Transverse colon (tissue), 4 donors: ENCODE results near the gene NRCAM. TPM values are rescaled to one million over a fixed set of nuclear protein-coding genes. Genes with fewer than 3 reads are reported as not detected.

Experiments
- DNase-seq: peaks from one replicate; pipeline ENCODE4 v3.0.0-alpha.2; 2019
- H3K27ac ChIP-seq, 4 donors: fragments of 200-600 bp; sonication (generic); 2 replicates each; pipeline ENCODE4 v1.5.1; 2016 to 2018; ENCODE audit warnings: inconsistent platforms in 4 of 4
- H3K27me3 ChIP-seq: fragments of 200-600 bp; sonication (generic); 2 replicates; pipeline ENCODE4 v1.5.1; 2017; ENCODE audit warnings: inconsistent platforms
- H3K36me3 ChIP-seq, 4 donors: fragments of 200-600 bp; sonication (generic); 2 replicates each; pipeline ENCODE4 v1.5.1; 2017 to 2019; ENCODE audit warnings: inconsistent platforms in 4 of 4
- H3K4me1 ChIP-seq, 4 donors: fragments of 200-600 bp; sonication (generic); 2 replicates each; pipeline ENCODE4 v1.5.1; 2017 to 2020; ENCODE audit warnings: inconsistent platforms in 4 of 4
- H3K4me3 ChIP-seq, 4 donors: fragments of 200-600 bp; sonication (generic); 1 replicate in 1 of 4; 2 replicates in 3 of 4; pipeline versions ENCODE4 v1.5.1 to v1.6.1; 2017 to 2019; ENCODE audit warnings: inconsistent platforms in 4 of 4
- H3K9me3 ChIP-seq, 2 donors: fragments of 200-600 bp; sonication (generic); 2 replicates each; pipeline ENCODE4 v1.5.1; 2017 to 2019; ENCODE audit warnings: inconsistent platforms in 2 of 2
- EP300 ChIP-seq: sonication (generic); formaldehyde crosslinking; IDR thresholded peaks from one replicate; pipeline ENCODE4 v1.6.1; 2017; ENCODE audit warnings: antibody characterized with exemption, low read depth
- POLR2A ChIP-seq: fragments of 450-650 bp; IDR thresholded peaks from one replicate; pipeline ENCODE4 v1.6.1; 2016; ENCODE audit warnings: antibody characterized with exemption, mild to moderate bottlenecking, moderate library complexity
- POLR2AphosphoS5 ChIP-seq, 3 donors: sonication (generic); formaldehyde crosslinking; IDR thresholded peaks; one replicate each; pipeline ENCODE4 v1.6.1; 2016; ENCODE audit warnings: antibody characterized with exemption in 3 of 3
- WGBS, 2 donors: methylation state at CpG; one replicate each; pipeline ENCODE4 v1.1.5; 2018; ENCODE audit warnings: low coverage in 1 of 2; 5-methylcytosine and 5-hydroxymethylcytosine counted together
- in situ Hi-C, 4 donors: fragments of 200-750 bp; cut with MboI; loops; one replicate each; pipeline versions ENCODE4 v1.15.0 to v1.15.1; 2017; ENCODE audit warnings: low sequenced_read_pairs in 3 of 4, low pct_ligation_motif_present in 1 of 4, low pct_unique_long_range_greater_than_20kb in 1 of 4
- intact Hi-C: fragments of 100-400 bp; cut with DNase I; formaldehyde crosslinking; loops from one replicate; pipeline ENCODE4 v1.15.1; 2023; ENCODE audit warnings: low total_unique reads
- total RNA-seq, 4 donors: library from RNA; depleted of rRNA; stranded (reverse); fragments of >200 nt; gene quantifications; one replicate each; pipeline ENCODE4 v1.1.0, GENCODE V29; 2016
- TF ChIP-seq, protein P1 (sequence below), 5 experiments: fragments of 200-600 bp in 3 of 5; fragments of 450-650 bp in 2 of 5; sonication (generic) in 3 of 5; IDR thresholded peaks; 1 replicate in 2 of 5; 2 replicates in 3 of 5; pipeline ENCODE4 v1.5.1; 2016 to 2017; ENCODE audit warnings: antibody characterized with exemption in 5 of 5, inconsistent platforms in 3 of 5, mild to moderate bottlenecking in 2 of 5, moderate library complexity in 1 of 5

The NRCAM gene
- total RNA-seq, 4 donors from 2014 or later = 0.60 to 2.5 (median 1.8) TPM

GRCh38 chr7:108253275-108254044 is 202.8 kb downstream of the NRCAM start:
- Histone ChIP-seq H3K4me3 (no peak overlapping the region), H3K27me3 (no peaks in the 10 kb centered on the region), H3K9me3 (no peaks in the 10 kb centered on the region), H3K4me1 (no peaks in the 10 kb centered on the region), H3K36me3 (no peaks in the 10 kb centered on the region), H3K27ac (no peak overlapping the region)
- intact Hi-C loops (no loop called here), in situ Hi-C loops (no loop called here)
- DNase-seq = no peak
- TF ChIP-seq POLR2A (no peak), POLR2AphosphoS5 (IDR thresholded peaks at IDR 0.05) (no peak), EP300 (no peak)
- TF ChIP-seq, protein P1, sequence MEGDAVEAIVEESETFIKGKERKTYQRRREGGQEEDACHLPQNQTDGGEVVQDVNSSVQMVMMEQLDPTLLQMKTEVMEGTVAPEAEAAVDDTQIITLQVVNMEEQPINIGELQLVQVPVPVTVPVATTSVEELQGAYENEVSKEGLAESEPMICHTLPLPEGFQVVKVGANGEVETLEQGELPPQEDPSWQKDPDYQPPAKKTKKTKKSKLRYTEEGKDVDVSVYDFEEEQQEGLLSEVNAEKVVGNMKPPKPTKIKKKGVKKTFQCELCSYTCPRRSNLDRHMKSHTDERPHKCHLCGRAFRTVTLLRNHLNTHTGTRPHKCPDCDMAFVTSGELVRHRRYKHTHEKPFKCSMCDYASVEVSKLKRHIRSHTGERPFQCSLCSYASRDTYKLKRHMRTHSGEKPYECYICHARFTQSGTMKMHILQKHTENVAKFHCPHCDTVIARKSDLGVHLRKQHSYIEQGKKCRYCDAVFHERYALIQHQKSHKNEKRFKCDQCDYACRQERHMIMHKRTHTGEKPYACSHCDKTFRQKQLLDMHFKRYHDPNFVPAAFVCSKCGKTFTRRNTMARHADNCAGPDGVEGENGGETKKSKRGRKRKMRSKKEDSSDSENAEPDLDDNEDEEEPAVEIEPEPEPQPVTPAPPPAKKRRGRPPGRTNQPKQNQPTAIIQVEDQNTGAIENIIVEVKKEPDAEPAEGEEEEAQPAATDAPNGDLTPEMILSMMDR (IDR thresholded peaks at IDR 0.05) = no peak
- WGBS, 2 donors = 77% methylated on average over 6 of the region's 6 CpGs

DNA sequence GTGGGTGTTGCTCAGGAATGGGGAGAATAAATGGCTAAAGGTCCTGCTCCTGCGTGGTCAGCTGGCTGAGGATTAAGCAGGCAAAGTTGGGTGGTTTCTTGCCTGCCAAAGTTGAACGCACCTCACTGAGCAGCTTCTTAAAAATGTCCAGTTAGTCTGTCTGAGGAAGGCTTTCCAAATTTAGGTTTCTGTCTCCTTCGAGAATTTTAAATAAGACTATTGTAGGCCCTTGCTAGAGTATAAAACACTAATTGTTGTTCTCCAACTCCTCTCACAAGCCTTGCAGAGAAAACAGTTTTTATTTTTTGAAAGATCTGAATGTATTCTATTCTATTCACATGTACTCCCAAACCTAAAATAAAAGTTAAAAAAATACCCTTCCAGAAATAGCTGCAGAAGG is 204.1 kb downstream of the NRCAM start:
- no peak overlapping the region for H3K4me3 ChIP-seq
- 78 to 88% methylated on average over 1 to 3 of the region's 3 CpGs for WGBS, 2 donors
- TF ChIP-seq, protein P1 (IDR thresholded peaks at IDR 0.05) = no peak
- TF ChIP-seq EP300 = no peak
- no peak for TF ChIP-seq POLR2A
- no peak for TF ChIP-seq POLR2AphosphoS5 (IDR thresholded peaks at IDR 0.05)

GRCh38 chr7:108251700-108252099 is 204.5 kb downstream of the NRCAM start:
- intact Hi-C loops = no loop called here
- in situ Hi-C loops = no loop called here
- Histone ChIP-seq H3K27ac (no peak overlapping the region), H3K36me3 (no peaks in the 10 kb centered on the region), H3K4me3 (no peak overlapping the region), H3K4me1 (no peaks in the 10 kb centered on the region), H3K9me3 (no peaks in the 10 kb centered on the region), H3K27me3 (no peaks in the 10 kb centered on the region)
- no peak for TF ChIP-seq POLR2A
- TF ChIP-seq, protein P1 (IDR thresholded peaks at IDR 0.05) = no peak
- no peak for TF ChIP-seq EP300
- no peak for TF ChIP-seq POLR2AphosphoS5 (IDR thresholded peaks at IDR 0.05)
- DNase-seq = no peak
- WGBS, 2 donors = 35% methylated on average over 1 of the region's 1 CpG; no CpG with 5 or more reads in 1 of the 2 donors

More for the DNA sequence above, 204.1 kb downstream of the NRCAM start:
- no peaks in the 10 kb centered on the region for H3K4me1 ChIP-seq
- no peaks in the 10 kb centered on the region for H3K9me3 ChIP-seq
- no peak for DNase-seq
- H3K27ac ChIP-seq = no peak overlapping the region
- intact Hi-C loops = no loop called here
- in situ Hi-C loops = no loop called here
- no peaks in the 10 kb centered on the region for H3K27me3 ChIP-seq
- no peaks in the 10 kb centered on the region for H3K36me3 ChIP-seq

DNA sequence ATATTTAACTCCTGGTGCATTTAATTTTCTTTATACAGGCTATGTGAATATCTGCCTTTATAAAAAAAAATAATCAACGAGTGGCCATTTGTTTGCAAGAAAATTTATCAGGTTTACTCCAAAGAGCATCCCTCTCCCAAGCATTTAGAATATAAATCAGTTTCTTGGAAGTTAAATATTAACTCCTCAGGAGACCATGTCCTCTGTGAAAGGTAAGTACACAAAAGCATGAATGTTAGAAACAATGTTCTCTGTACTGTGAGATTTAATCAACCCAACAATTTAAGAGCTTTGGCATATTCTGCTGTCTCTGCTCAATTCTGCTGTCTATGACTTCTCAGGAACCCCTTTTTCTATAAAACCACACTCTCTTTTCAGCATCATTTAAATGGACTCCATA is 206.8 kb downstream of the NRCAM start:
- no peak for DNase-seq
- WGBS, 2 donors = 40 to 42% methylated on average over 1 of the region's 1 CpG
- Histone ChIP-seq H3K4me3 (no peak overlapping the region), H3K9me3 (no peaks in the 10 kb centered on the region), H3K4me1 (no peaks in the 10 kb centered on the region), H3K27me3 (no peaks in the 10 kb centered on the region), H3K27ac (no peak overlapping the region), H3K36me3 (no peaks in the 10 kb centered on the region)
- in situ Hi-C loops = no loop called here
- TF ChIP-seq POLR2A (no peak), EP300 (no peak), POLR2AphosphoS5 (IDR thresholded peaks at IDR 0.05) (no peak)
- TF ChIP-seq, protein P1 (IDR thresholded peaks at IDR 0.05) = no peak
- intact Hi-C loops = no loop called here
